ENCODE measurements around the gene ACOX2. TPM values are rescaled to one million over a fixed set of nuclear protein-coding genes. Genes with fewer than 3 reads are reported as not detected.

Gene ACOX2
- total and polyA plus RNA-seq, 2 of the 13 experiments (the other 11 are each of a cell fraction or from before 2014, with no cell fraction given), result 42.6 to 98.5 TPM

DNA sequence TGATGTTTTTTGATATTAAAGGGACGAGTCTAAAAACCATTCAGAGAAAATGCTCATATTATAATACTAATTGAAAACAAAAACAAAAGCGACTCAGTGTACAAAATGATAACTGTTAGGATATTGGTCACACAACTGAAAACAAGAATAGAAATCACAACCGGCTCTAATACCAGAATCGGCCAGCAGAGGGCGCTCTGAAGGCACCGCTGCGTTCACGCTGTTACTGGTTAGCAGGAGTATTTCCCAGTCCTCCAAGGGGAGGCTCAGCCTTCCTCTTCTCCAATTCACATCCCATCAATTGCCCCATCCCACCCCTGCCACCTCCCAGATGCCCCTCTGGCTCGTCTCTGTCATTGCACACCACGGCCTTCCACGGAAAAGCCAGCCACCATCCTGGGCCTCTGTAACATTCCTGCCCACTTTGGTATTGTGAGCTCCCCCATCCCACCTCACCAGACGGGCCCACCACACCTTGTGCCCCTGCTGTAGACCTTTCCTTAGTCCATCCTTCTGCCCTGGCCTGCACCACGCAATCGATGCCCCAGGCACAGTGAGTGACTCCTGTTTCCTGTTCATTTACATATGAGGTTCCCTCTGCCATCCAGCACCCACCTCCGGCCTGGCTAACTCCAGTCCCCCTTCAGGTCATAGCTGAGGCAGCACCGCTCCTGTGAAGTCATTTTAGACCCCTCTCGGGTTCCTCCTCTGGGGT lies 31.7 kb upstream of the ACOX2 start (continued):
- TF ChIP-seq EZH2 (conservative IDR thresholded peaks at IDR 0.05; ENCODE audit: low read depth, low read length) (no peak), ZNF501 (CRISPR knock-in tag; IDR thresholded peaks at IDR 0.05) (no peak), ZNF720 (CRISPR knock-in tag; IDR thresholded peaks at IDR 0.05) (no peak), CHD2 (IDR thresholded peaks at IDR 0.05; ENCODE audit: low read depth, low read length) (no peak), SOX13 (IDR thresholded peaks at IDR 0.05) (no peak), SOX13 (CRISPR knock-in tag; conservative IDR thresholded peaks at IDR 0.05 in 1 of 2, IDR thresholded peaks at IDR 0.05 in 1 of 2) (no peak), KAT2B (IDR thresholded peaks at IDR 0.05; ENCODE audit: borderline replicate concordance, low read depth, low read length) (no peak), NFE2L1 (CRISPR knock-in tag; IDR thresholded peaks at IDR 0.05; ENCODE audit: borderline replicate concordance) (no peak), ZNF350 (CRISPR knock-in tag; IDR thresholded peaks at IDR 0.05; ENCODE audit: borderline replicate concordance, low read depth) (no peak), POLR2A (IDR thresholded peaks at IDR 0.05; ENCODE audit: insufficient read depth in 1 of 2, low read depth in 2 of 2, low read length in 2 of 2) (no peak)
- TF ChIP-seq, protein P1, sequence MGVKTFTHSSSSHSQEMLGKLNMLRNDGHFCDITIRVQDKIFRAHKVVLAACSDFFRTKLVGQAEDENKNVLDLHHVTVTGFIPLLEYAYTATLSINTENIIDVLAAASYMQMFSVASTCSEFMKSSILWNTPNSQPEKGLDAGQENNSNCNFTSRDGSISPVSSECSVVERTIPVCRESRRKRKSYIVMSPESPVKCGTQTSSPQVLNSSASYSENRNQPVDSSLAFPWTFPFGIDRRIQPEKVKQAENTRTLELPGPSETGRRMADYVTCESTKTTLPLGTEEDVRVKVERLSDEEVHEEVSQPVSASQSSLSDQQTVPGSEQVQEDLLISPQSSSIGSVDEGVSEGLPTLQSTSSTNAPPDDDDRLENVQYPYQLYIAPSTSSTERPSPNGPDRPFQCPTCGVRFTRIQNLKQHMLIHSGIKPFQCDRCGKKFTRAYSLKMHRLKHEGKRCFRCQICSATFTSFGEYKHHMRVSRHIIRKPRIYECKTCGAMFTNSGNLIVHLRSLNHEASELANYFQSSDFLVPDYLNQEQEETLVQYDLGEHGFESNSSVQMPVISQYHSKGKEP (CRISPR knock-in tag; IDR thresholded peaks at IDR 0.05), result no peak
- TF ChIP-seq, protein P2, sequence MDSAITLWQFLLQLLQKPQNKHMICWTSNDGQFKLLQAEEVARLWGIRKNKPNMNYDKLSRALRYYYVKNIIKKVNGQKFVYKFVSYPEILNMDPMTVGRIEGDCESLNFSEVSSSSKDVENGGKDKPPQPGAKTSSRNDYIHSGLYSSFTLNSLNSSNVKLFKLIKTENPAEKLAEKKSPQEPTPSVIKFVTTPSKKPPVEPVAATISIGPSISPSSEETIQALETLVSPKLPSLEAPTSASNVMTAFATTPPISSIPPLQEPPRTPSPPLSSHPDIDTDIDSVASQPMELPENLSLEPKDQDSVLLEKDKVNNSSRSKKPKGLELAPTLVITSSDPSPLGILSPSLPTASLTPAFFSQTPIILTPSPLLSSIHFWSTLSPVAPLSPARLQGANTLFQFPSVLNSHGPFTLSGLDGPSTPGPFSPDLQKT (CRISPR knock-in tag; IDR thresholded peaks at IDR 0.05; ENCODE audit: borderline replicate concordance), result no peak
- TF ChIP-seq, protein P3, sequence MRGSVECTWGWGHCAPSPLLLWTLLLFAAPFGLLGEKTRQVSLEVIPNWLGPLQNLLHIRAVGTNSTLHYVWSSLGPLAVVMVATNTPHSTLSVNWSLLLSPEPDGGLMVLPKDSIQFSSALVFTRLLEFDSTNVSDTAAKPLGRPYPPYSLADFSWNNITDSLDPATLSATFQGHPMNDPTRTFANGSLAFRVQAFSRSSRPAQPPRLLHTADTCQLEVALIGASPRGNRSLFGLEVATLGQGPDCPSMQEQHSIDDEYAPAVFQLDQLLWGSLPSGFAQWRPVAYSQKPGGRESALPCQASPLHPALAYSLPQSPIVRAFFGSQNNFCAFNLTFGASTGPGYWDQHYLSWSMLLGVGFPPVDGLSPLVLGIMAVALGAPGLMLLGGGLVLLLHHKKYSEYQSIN (CRISPR knock-in tag; IDR thresholded peaks at IDR 0.05; ENCODE audit: borderline replicate concordance), result no peak
